Mesenchymal stem cell (in vitro differentiated cells and primary cell): ENCODE data around the gene ZNF618.
A peak's percentile ranks its signal among the peaks of the same experiment; 100 is the strongest.

Experiments used
- DNase-seq: peaks from one replicate; pipeline ENCODE4 v3.0.0-alpha.2; 2013
- H2AFZ ChIP-seq: one replicate; pipeline ENCODE4 v1.6.1; 2013; ENCODE audit warnings: low read depth, mild to moderate bottlenecking, control low read depth, inconsistent platforms, low read length, moderate library complexity
- H2AK5ac ChIP-seq: 2 replicates; pipeline ENCODE4 v1.6.1; 2013; ENCODE audit warnings: low read length, moderate library complexity, mild to moderate bottlenecking, inconsistent platforms; ENCODE audit not compliant: severe bottlenecking
- H2BK120ac ChIP-seq: one replicate; pipeline ENCODE4 v1.6.1; 2013; ENCODE audit warnings: low read depth, mild to moderate bottlenecking, inconsistent platforms, low read length, moderate library complexity
- H2BK12ac ChIP-seq, 2 experiments: one replicate each; pipeline ENCODE4 v1.6.1; 2013; ENCODE audit warnings: inconsistent platforms in 2 of 2, low read length in 2 of 2, mild to moderate bottlenecking in 2 of 2, moderate library complexity in 2 of 2, control low read depth in 1 of 2
- H2BK15ac ChIP-seq: one replicate; pipeline ENCODE4 v1.6.1; 2013; ENCODE audit warnings: mild to moderate bottlenecking, low read depth, inconsistent platforms; ENCODE audit not compliant: poor library complexity, severe bottlenecking
- H2BK5ac ChIP-seq: 2 replicates; pipeline ENCODE4 v1.6.1; 2013; ENCODE audit warnings: low read depth, mild to moderate bottlenecking, low read length, control low read depth, inconsistent platforms; ENCODE audit not compliant: poor library complexity, severe bottlenecking
- H3K14ac ChIP-seq, 2 experiments: one replicate each; pipeline ENCODE4 v1.6.1; 2013; ENCODE audit warnings: inconsistent platforms in 2 of 2, low read length in 2 of 2, control low read depth in 1 of 2, mild to moderate bottlenecking in 1 of 2, moderate library complexity in 1 of 2
- H3K18ac ChIP-seq, 2 experiments: one replicate each; pipeline ENCODE4 v1.6.1; 2013; ENCODE audit warnings: inconsistent platforms in 2 of 2, low read length in 2 of 2, control low read depth in 1 of 2, low read depth in 1 of 2, mild to moderate bottlenecking in 1 of 2
- H3K23ac ChIP-seq, 2 experiments: one replicate each; pipeline ENCODE4 v1.6.1; 2013; ENCODE audit warnings: inconsistent platforms in 2 of 2, low read length in 2 of 2, mild to moderate bottlenecking in 2 of 2, moderate library complexity in 2 of 2, control low read depth in 1 of 2
- H3K27ac ChIP-seq: 2 replicates; pipeline ENCODE4 v1.5.1; 2013; ENCODE audit warnings: mild to moderate bottlenecking, moderate library complexity, low read length, control low read depth, inconsistent platforms; ENCODE audit not compliant: poor library complexity, severe bottlenecking
- H3K27me3 ChIP-seq, 2 experiments: 2 replicates each; pipeline versions ENCODE4 v1.6.1 to v1.7.0; 2013; ENCODE audit warnings: low read length in 2 of 2, mild to moderate bottlenecking in 2 of 2, moderate library complexity in 2 of 2, control low read depth in 1 of 2, inconsistent platforms in 1 of 2; ENCODE audit not compliant: control insufficient read depth in 1 of 2, insufficient read depth in 1 of 2
- H3K36me3 ChIP-seq, 2 experiments: 2 replicates each; pipeline versions ENCODE4 v1.6.1 to v1.7.0; 2013; ENCODE audit warnings: low read length in 2 of 2, control low read depth in 1 of 2, inconsistent platforms in 1 of 2, low read depth in 1 of 2, mild to moderate bottlenecking in 1 of 2; ENCODE audit not compliant: insufficient read depth in 2 of 2, control insufficient read depth in 1 of 2
- H3K4ac ChIP-seq, 2 experiments: one replicate each; pipeline ENCODE4 v1.6.1; 2013; ENCODE audit warnings: inconsistent platforms in 2 of 2, low read length in 2 of 2, mild to moderate bottlenecking in 2 of 2, moderate library complexity in 2 of 2, control low read depth in 1 of 2, low read depth in 1 of 2
- H3K4me1 ChIP-seq: 2 replicates; pipeline ENCODE4 v1.6.1; 2013; ENCODE audit warnings: low read depth, low read length, control low read depth; ENCODE audit not compliant: control insufficient read depth, insufficient read depth
- H3K4me2 ChIP-seq: 2 replicates; pipeline ENCODE4 v1.6.1; 2013; ENCODE audit warnings: low read length, mild to moderate bottlenecking, inconsistent platforms; ENCODE audit not compliant: poor library complexity, severe bottlenecking
- H3K4me3 ChIP-seq, 2 experiments: 2 replicates each; pipeline versions ENCODE4 v1.5.1 to v1.7.0; 2013; ENCODE audit warnings: low read length in 2 of 2, mild to moderate bottlenecking in 2 of 2, control low read depth in 1 of 2, low read depth in 1 of 2; ENCODE audit not compliant: insufficient read depth in 1 of 2
- H3K79me1 ChIP-seq: replicated peaks from 2 replicates; pipeline ENCODE4 v1.6.1; 2013; ENCODE audit warnings: mild to moderate bottlenecking, control low read depth, low read length, inconsistent platforms; ENCODE audit not compliant: poor library complexity, severe bottlenecking
- H3K9ac ChIP-seq: 2 replicates; pipeline ENCODE4 v1.7.0; 2013; ENCODE audit warnings: mild to moderate bottlenecking, low read length, moderate library complexity
- H3K9me3 ChIP-seq: 2 replicates; pipeline ENCODE4 v1.7.0; 2013; ENCODE audit warnings: mild to moderate bottlenecking, low read length; ENCODE audit not compliant: control insufficient read depth
- H4K8ac ChIP-seq: one replicate; pipeline ENCODE4 v1.6.1; 2013; ENCODE audit warnings: inconsistent platforms, mild to moderate bottlenecking, low read length, moderate library complexity
- H4K91ac ChIP-seq: one replicate; pipeline ENCODE4 v1.6.1; 2013; ENCODE audit warnings: mild to moderate bottlenecking, low read length, inconsistent platforms
- WGBS: methylation state at CpG from one replicate; pipeline ENCODE4 v1.1.7; 2013; ENCODE audit warnings: mixed read lengths; 5-methylcytosine and 5-hydroxymethylcytosine counted together

The ZNF618 gene

DNA sequence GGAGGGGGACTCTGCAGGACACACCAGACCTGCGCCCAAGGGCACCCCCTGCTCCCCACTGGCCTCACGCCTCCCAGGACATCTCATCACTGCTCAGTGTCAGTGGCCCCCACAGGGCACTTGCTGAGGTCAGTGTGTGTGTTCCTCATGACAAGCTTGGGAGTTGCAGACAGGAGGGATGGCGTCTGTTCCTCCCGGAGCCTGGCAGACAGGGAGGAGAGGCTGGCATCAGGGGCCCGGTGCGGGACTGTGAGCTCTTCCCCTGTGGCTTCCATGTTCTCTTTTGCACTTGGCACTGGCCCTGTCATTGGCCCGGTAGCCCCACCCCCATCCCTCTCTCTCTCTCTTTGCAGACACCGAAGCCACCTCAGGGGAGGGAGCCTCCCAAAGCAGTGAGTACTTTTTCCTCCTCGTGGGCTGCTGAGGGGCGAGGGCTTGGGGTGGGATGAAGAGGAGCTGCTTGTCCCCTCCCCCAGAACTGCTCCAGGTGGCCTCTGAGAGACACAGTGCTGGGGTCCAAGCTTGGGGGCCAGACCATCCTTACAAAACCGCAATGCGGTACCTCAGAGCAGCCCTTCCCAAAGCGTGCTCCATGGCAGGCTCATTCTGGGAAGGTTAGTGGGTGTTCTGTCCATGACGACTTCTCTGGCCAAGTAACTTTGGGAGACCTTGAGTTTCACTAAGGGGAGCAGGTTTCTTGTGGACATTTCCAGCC, 126.3 kb downstream of the ZNF618 start:
- H3K9ac ChIP-seq = no peak overlapping the region
- no peak for DNase-seq
- no peak overlapping the region for H3K27ac ChIP-seq
- H3K79me1 ChIP-seq = peaks cover 45% of the 10 kb centered on the region
- no peak overlapping the region for H3K4me2 ChIP-seq
- no peak overlapping the region for H3K23ac ChIP-seq
- 95% methylated on average over 11 of the region's 14 CpGs for WGBS
- H3K36me3 ChIP-seq = peaks cover 81 to 89% of the 10 kb centered on the region in 2 experiments
- no peak overlapping the region for H2BK5ac ChIP-seq
- H2AFZ ChIP-seq = no peak overlapping the region
- H3K27me3 ChIP-seq = no peaks in the 10 kb centered on the region
- H2BK12ac ChIP-seq = no peak overlapping the region
- no peak overlapping the region for H3K14ac ChIP-seq
- H2BK15ac ChIP-seq = no peak overlapping the region
- no peak overlapping the region for H4K91ac ChIP-seq
- no peak overlapping the region for H3K4ac ChIP-seq
- peaks cover 4% of the 10 kb centered on the region for H3K4me1 ChIP-seq
- no peak overlapping the region for H4K8ac ChIP-seq
- no peak overlapping the region for H2AK5ac ChIP-seq
- H3K9me3 ChIP-seq = no peaks in the 10 kb centered on the region
- H3K4me3 ChIP-seq = no peak overlapping the region
- no peak overlapping the region for H2BK120ac ChIP-seq
- no peak overlapping the region for H3K18ac ChIP-seq

- Histone ChIP-seq H3K18ac (no peak overlapping the region), H3K9ac (no peak overlapping the region), H2BK15ac (no peak overlapping the region), H4K8ac (no peak overlapping the region), H2BK5ac (no peak overlapping the region), H3K4me2 (no peak overlapping the region), H2BK120ac (no peak overlapping the region), H3K4ac (no peak overlapping the region), H3K27ac (no peak overlapping the region), H4K91ac (no peak overlapping the region), H3K27me3 (no peaks in the 10 kb centered on the region), H2AFZ (no peak overlapping the region), H2BK12ac (no peak overlapping the region), H3K23ac (no peak overlapping the region), H3K4me3 (no peak overlapping the region), H3K36me3 (peaks cover 81 to 87% of the 10 kb centered on the region in 2 experiments), H2AK5ac (no peak overlapping the region), H3K14ac (no peak overlapping the region), H3K9me3 (no peaks in the 10 kb centered on the region), H3K4me1 (peaks cover 4% of the 10 kb centered on the region), H3K79me1 (peaks cover 44% of the 10 kb centered on the region)
- 96% methylated on average over 5 of the region's 5 CpGs for WGBS
- no peak for DNase-seq
These were observed 126.9 kb downstream of the ZNF618 start for GRCh38 chr9:114002986-114003350.

DNA sequence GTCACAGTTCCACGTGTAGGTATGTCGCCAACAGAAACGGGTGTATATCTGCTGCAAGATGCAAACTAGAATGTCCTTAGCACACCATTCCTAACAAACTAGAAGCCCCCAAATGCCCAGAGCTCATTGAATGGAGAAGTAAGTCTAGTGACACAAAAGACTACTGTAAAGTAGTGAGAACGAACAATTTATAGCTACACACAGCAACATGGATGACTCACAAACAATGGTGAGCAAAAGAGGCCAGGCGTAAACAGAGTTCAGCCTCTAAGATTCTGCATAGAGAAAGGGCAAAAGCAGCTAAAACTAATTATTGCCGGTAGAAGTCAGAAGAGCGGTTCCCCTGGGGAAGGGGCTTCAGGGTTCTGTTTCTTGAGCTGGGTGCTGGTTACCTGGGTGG, 127.2 kb downstream of the ZNF618 start:
- no peak overlapping the region for H3K27ac ChIP-seq
- H3K23ac ChIP-seq = no peak overlapping the region
- H4K91ac ChIP-seq = no peak overlapping the region
- no peak overlapping the region for H3K14ac ChIP-seq
- no peak overlapping the region for H3K4me3 ChIP-seq
- DNase-seq = peak; percentile 2
- H3K36me3 ChIP-seq = peaks cover 83 to 87% of the 10 kb centered on the region in 2 experiments
- no peak overlapping the region for H2BK12ac ChIP-seq
- no peaks in the 10 kb centered on the region for H3K27me3 ChIP-seq
- H2BK15ac ChIP-seq = no peak overlapping the region
- H2BK120ac ChIP-seq = no peak overlapping the region
- no peak overlapping the region for H3K18ac ChIP-seq
- H2AFZ ChIP-seq = no peak overlapping the region
- H2BK5ac ChIP-seq = no peak overlapping the region
- H3K4ac ChIP-seq = no peak overlapping the region
- H3K4me2 ChIP-seq = no peak overlapping the region
- H3K9me3 ChIP-seq = no peaks in the 10 kb centered on the region
- H4K8ac ChIP-seq = no peak overlapping the region
- H2AK5ac ChIP-seq = no peak overlapping the region
- WGBS = 80% methylated on average over 6 of the region's 7 CpGs
- peaks cover 4% of the 10 kb centered on the region for H3K4me1 ChIP-seq
- peaks cover 40% of the 10 kb centered on the region for H3K79me1 ChIP-seq
- H3K9ac ChIP-seq = no peak overlapping the region

DNA sequence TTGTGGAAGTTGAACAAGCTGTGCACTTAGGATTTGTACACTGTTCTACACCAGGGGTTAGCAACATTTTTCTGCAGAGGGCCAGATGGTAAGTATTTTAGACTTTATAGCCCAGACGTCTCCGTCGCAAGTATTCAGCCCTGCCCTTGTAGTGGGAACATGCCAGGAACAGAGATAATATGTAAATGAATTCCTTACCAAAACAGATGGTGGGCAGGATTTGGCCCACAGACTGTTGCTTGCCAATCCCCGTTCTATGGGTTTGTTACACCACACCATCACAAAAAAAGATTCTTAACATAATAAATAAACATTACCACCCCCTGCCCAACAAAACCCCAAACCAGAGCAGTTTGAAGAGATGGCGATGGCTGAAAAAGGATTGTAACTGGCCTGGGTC, 127.6 kb downstream of the ZNF618 start:
- H2BK15ac ChIP-seq = no peak overlapping the region
- 94% methylated on average over 5 of the region's 5 CpGs for WGBS
- no peak overlapping the region for H2BK5ac ChIP-seq
- no peak overlapping the region for H3K18ac ChIP-seq
- H2BK120ac ChIP-seq = no peak overlapping the region
- peaks cover 6% of the 10 kb centered on the region for H3K4me1 ChIP-seq
- H3K4me3 ChIP-seq = no peak overlapping the region
- no peak overlapping the region for H2AFZ ChIP-seq
- H3K14ac ChIP-seq = no peak overlapping the region
- peaks cover 84 to 87% of the 10 kb centered on the region in 2 experiments for H3K36me3 ChIP-seq
- H3K9me3 ChIP-seq = no peaks in the 10 kb centered on the region
- H4K91ac ChIP-seq = no peak overlapping the region
- H2BK12ac ChIP-seq = no peak overlapping the region
- H3K79me1 ChIP-seq = peaks cover 36% of the 10 kb centered on the region
- no peak overlapping the region for H2AK5ac ChIP-seq
- H4K8ac ChIP-seq = no peak overlapping the region
- H3K9ac ChIP-seq = no peak overlapping the region
- H3K23ac ChIP-seq = no peak overlapping the region
- no peak overlapping the region for H3K4ac ChIP-seq
- H3K27ac ChIP-seq = no peak overlapping the region
- no peak overlapping the region for H3K4me2 ChIP-seq
- DNase-seq = no peak
- no peaks in the 10 kb centered on the region for H3K27me3 ChIP-seq
